Measurements from ENCODE around the gene APOBEC3A.

- no peak for TF ChIP-seq EZH2phosphoT487 (IDR thresholded peaks at IDR 0.05; ENCODE audit: low read depth, severe bottlenecking, unreplicated experiment)
- no peak for TF ChIP-seq CTCF (IDR thresholded peaks at IDR 0.05; ENCODE audit: poor library complexity)
- TF ChIP-seq EZH2 (IDR thresholded peaks at IDR 0.05; ENCODE audit: borderline replicate concordance): no peak
Measured at GRCh38 chr22:38987171-38987895, 29.9 kb downstream of the APOBEC3A start.

All from hepatocyte (in vitro differentiated cells).